H1 (cell line): Measurements from ENCODE around the gene NMNAT3. TPM values are rescaled to one million over a fixed set of nuclear protein-coding genes. Genes with fewer than 3 reads are reported as not detected.

Experiments
- CTCF ChIA-PET: fragments of 300-600 bp; sonication (Branson Sonifier 250); formaldehyde crosslinking; loops from one replicate; lab custom pipeline; 2021; ENCODE audit not compliant: partially characterized antibody; lab: Charles Lee
- POLR2A ChIA-PET: fragments of 300-600 bp; sonication (Branson Sonifier 250); formaldehyde crosslinking; loops from one replicate; lab custom pipeline; 2021; ENCODE audit warnings: inconsistent platforms; ENCODE audit not compliant: partially characterized antibody; lab: Charles Lee
- DNase-seq, 2 experiments: peaks; one replicate each; pipeline versions ENCODE4 v3.0.0 to v3.0.0-alpha.2; 2010 to 2022; ENCODE audit warnings: low spot score in 2 of 2, low read depth in 1 of 2, mixed read lengths in 1 of 2
- FAIRE-seq: peaks from 2 replicates; lab custom pipeline; 2011; peaks lifted over from hg19 to GRCh38; lab: Jason Lieb, UNC
- H2AFZ ChIP-seq: 2 replicates; pipeline ENCODE4 v1.8.1; 2012; ENCODE audit warnings: low read length, inconsistent platforms
- H2AK5ac ChIP-seq: 2 replicates; pipeline ENCODE4 v1.6.1; 2013; ENCODE audit warnings: low read depth, low read length
- H2BK120ac ChIP-seq: replicated peaks from 2 replicates; pipeline ENCODE3; 2013; ENCODE audit warnings: low read depth, low read length, inconsistent platforms
- H2BK12ac ChIP-seq: 2 replicates; pipeline ENCODE4 v1.6.1; 2013; ENCODE audit warnings: low read depth, low read length
- H2BK15ac ChIP-seq: 2 replicates; pipeline ENCODE4 v1.6.1; 2013; ENCODE audit warnings: low read length
- H2BK20ac ChIP-seq: 2 replicates; pipeline ENCODE4 v1.6.1; 2013; ENCODE audit warnings: low read length
- H2BK5ac ChIP-seq: 2 replicates; pipeline ENCODE4 v1.6.1; 2013; ENCODE audit warnings: low read depth, low read length
- H3K14ac ChIP-seq: 2 replicates; pipeline ENCODE4 v1.6.1; 2013; ENCODE audit warnings: inconsistent platforms; ENCODE audit not compliant: insufficient read length
- H3K18ac ChIP-seq: 2 replicates; pipeline ENCODE4 v1.6.1; 2013; ENCODE audit warnings: low read length; ENCODE audit errors: extremely low read depth
- H3K23ac ChIP-seq: 2 replicates; pipeline ENCODE4 v1.6.1; 2013; ENCODE audit warnings: inconsistent platforms; ENCODE audit not compliant: insufficient read length
- H3K23me2 ChIP-seq: 2 replicates; pipeline ENCODE4 v1.6.1; 2013; ENCODE audit warnings: low read depth, low read length
- H3K27ac ChIP-seq: 2 replicates; pipeline ENCODE4 v1.6.1; 2011; ENCODE audit warnings: low read depth, low read length, inconsistent platforms
- H3K27me3 ChIP-seq, 4 experiments: replicated peaks in 1 of 4; 1 replicate in 1 of 4; 2 replicates in 3 of 4; pipeline versions ENCODE4 v1.6.1 to v1.8.1; 2011 to 2013; ENCODE audit warnings: low read length in 3 of 4, mild to moderate bottlenecking in 3 of 4, inconsistent platforms in 2 of 4, mixed read lengths in 2 of 4, moderate library complexity in 1 of 4; ENCODE audit not compliant: control insufficient read depth in 3 of 4, insufficient read depth in 3 of 4; ENCODE audit errors: extremely low read depth in 1 of 4
- H3K36me3 ChIP-seq, 4 experiments: 2 replicates each; pipeline versions ENCODE4 v1.6.1 to v1.8.1; 2011 to 2013; ENCODE audit warnings: mild to moderate bottlenecking in 4 of 4, low read length in 3 of 4, moderate library complexity in 2 of 4, control low read depth in 1 of 4, inconsistent platforms in 1 of 4; ENCODE audit not compliant: insufficient read depth in 4 of 4, control insufficient read depth in 2 of 4
- H3K4ac ChIP-seq: replicated peaks from 2 replicates; pipeline ENCODE3; 2013; ENCODE audit warnings: low read length, low read depth, mixed read lengths, inconsistent platforms; ENCODE audit not compliant: insufficient read length
- H3K4me1 ChIP-seq, 4 experiments: replicated peaks in 1 of 4; 1 replicate in 1 of 4; 2 replicates in 3 of 4; pipeline versions ENCODE4 v1.6.1 to v1.8.1; 2011 to 2013; ENCODE audit warnings: low read length in 3 of 4, inconsistent platforms in 2 of 4, mixed read lengths in 1 of 4; ENCODE audit not compliant: insufficient read depth in 4 of 4, control insufficient read depth in 3 of 4
- H3K4me2 ChIP-seq, 2 experiments: 2 replicates each; pipeline versions ENCODE4 v1.6.1 to v1.8.1; 2011 to 2013; ENCODE audit warnings: low read depth in 2 of 2, low read length in 2 of 2, control low read depth in 1 of 2, inconsistent platforms in 1 of 2, mild to moderate bottlenecking in 1 of 2; ENCODE audit not compliant: insufficient read depth in 1 of 2
- H3K4me3 ChIP-seq, 4 experiments: fragments of 200-600, 300-600 bp in 1 of 4; sonication (generic), shearing (Covaris generic), sonication (Bioruptor Twin) in 1 of 4; 2 replicates each; pipeline versions ENCODE4 v1.5.1 to v1.8.1; 2011 to 2016; ENCODE audit warnings: low read length in 4 of 4, low read depth in 3 of 4, control low read depth in 2 of 4, inconsistent platforms in 2 of 4, mild to moderate bottlenecking in 2 of 4, mixed read lengths in 1 of 4, moderate library complexity in 1 of 4; ENCODE audit not compliant: insufficient read depth in 2 of 4; ENCODE audit errors: extremely low read depth in 1 of 4
- H3K56ac ChIP-seq: replicated peaks from 2 replicates; pipeline ENCODE3; 2013; ENCODE audit warnings: low read depth, mild to moderate bottlenecking, mixed read lengths, low read length, inconsistent platforms; ENCODE audit not compliant: insufficient read length
- H3K79me1 ChIP-seq: 2 replicates; pipeline ENCODE4 v1.6.1; 2013; ENCODE audit warnings: low read depth, low read length, control low read depth
- H3K79me2 ChIP-seq, 2 experiments: 2 replicates each; pipeline versions ENCODE4 v1.6.1 to v1.8.1; 2012 to 2013; ENCODE audit warnings: low read length in 2 of 2, mild to moderate bottlenecking in 2 of 2, inconsistent platforms in 1 of 2; ENCODE audit not compliant: insufficient read depth in 2 of 2, control insufficient read depth in 1 of 2
- H3K9ac ChIP-seq, 4 experiments: replicated peaks in 1 of 4; 1 replicate in 1 of 4; 2 replicates in 3 of 4; pipeline versions ENCODE4 v1.6.1 to v1.8.1; 2011 to 2013; ENCODE audit warnings: low read depth in 3 of 4, low read length in 3 of 4, control low read depth in 2 of 4, mild to moderate bottlenecking in 2 of 4, moderate library complexity in 2 of 4, inconsistent platforms in 1 of 4; ENCODE audit errors: extremely low read depth in 1 of 4
- H3K9me3 ChIP-seq, 2 experiments: 2 replicates each; pipeline versions ENCODE4 v1.6.1 to v1.8.1; 2012 to 2013; ENCODE audit warnings: mild to moderate bottlenecking in 2 of 2, moderate library complexity in 2 of 2, control low read depth in 1 of 2, inconsistent platforms in 1 of 2, low read depth in 1 of 2, low read length in 1 of 2, mixed read lengths in 1 of 2; ENCODE audit not compliant: insufficient read depth in 2 of 2
- H4K20me1 ChIP-seq, 2 experiments: replicated peaks in 1 of 2; 2 replicates each; pipeline versions ENCODE3 to v1.8.1; 2011 to 2013; ENCODE audit warnings: inconsistent platforms in 2 of 2, low read length in 2 of 2, mild to moderate bottlenecking in 1 of 2; ENCODE audit not compliant: insufficient read depth in 2 of 2, control insufficient read depth in 1 of 2
- H4K5ac ChIP-seq: 2 replicates; pipeline ENCODE4 v1.6.1; 2013; ENCODE audit warnings: low read length, low read depth, mixed read lengths, inconsistent platforms; ENCODE audit not compliant: insufficient read length
- H4K8ac ChIP-seq: 2 replicates; pipeline ENCODE4 v1.8.0; 2013; ENCODE audit warnings: mild to moderate bottlenecking, moderate library complexity, low read length, inconsistent platforms; ENCODE audit not compliant: insufficient read depth; ENCODE audit errors: extremely low read depth
- H4K91ac ChIP-seq: replicated peaks from 2 replicates; pipeline ENCODE3; 2013; ENCODE audit warnings: low read length, mixed read lengths, inconsistent platforms; ENCODE audit not compliant: insufficient read length
- WGBS, 2 experiments: shearing (Covaris generic) in 1 of 2; methylation state at CpG; one replicate each; pipeline versions ENCODE4 v1.1.6 to v1.1.7; 2013 to 2015; ENCODE audit warnings: low lambda C conversion rate in 2 of 2, mixed read lengths in 2 of 2, inconsistent platforms in 1 of 2, low coverage in 1 of 2, missing lambda C conversion rate in 1 of 2; ENCODE audit not compliant: insufficient replicate concordance in 2 of 2, insufficient coverage in 1 of 2, insufficient read length in 1 of 2; ENCODE audit errors: extremely low coverage in 1 of 2, missing lambda C conversion rate in 1 of 2; 5-methylcytosine and 5-hydroxymethylcytosine counted together
- polyA plus RNA-seq, 7 experiments: library from polyadenylated mRNA; depleted of rRNA in 3 of 7; stranded (reverse) in 5 of 7; unstranded in 2 of 7; fragments of >200 nt in 5 of 7; fragments of 200-250 nt in 2 of 7; gene quantifications; 1 replicate in 5 of 7; 2 replicates in 1 of 7; 4 replicates in 1 of 7; pipeline versions ENCODE4 v1.2.1 to v1.2.3, GENCODE V29; 2011 to 2013; ENCODE audit warnings: missing spikeins in 2 of 7, mixed read lengths in 2 of 7
- total RNA-seq: library from RNA; stranded (reverse); fragmentation: NEBNext Ultra II Directional; extraction: Animal tissue kit (Norgen Biotek cat#: 25700); gene quantifications from 2 replicates; pipeline ENCODE4 v1.2.1, GENCODE V29; 2021

Gene NMNAT3
- total and polyA plus RNA-seq, 2 of the 8 experiments (the other 6 are each of a cell fraction or from before 2014, with no cell fraction given): 4.2 to 4.3 TPM

DNA sequence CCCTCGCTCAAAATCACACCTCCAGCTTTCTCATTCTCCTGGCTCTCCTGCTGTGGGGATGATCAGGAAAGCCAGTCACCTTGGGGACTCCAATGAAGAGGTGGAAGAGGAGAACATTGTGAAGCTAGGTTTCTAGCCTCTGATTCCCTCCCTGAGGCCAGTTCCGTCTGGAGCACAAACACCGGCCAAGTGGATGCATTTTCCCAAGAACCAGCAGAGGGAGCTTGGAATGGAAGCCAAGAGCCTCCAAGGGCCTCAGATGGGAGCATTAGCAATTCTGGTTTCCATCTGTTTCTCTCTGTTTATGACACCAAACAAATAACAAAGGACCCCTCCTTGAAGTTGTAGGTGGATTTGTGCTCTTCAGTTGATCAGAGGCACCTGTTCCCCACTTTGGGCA is 40.6 kb upstream of the NMNAT3 start:
- 69% methylated on average over 3 of the region's 3 CpGs; no CpG with 5 or more reads in 1 of the 2 experiments for WGBS, 2 experiments
- CTCF ChIA-PET: interaction anchor here (0.7 to 5.5 kb wide), 38 partner anchors 9 to 381 kb away, joined by 3 to 54 read pairs (median 4); partner anchors contain the start of gene CLSTN2

More for the DNA sequence above, 40.6 kb upstream of the NMNAT3 start:
- H2BK15ac ChIP-seq: no peak overlapping the region
- peak; percentile 94 for FAIRE-seq
- H3K4me1 ChIP-seq: peaks cover 0 to 13% (median 5%) of the 10 kb centered on the region in 4 experiments; a peak in 4 of 7 replicates
- H3K36me3 ChIP-seq: no peaks in the 10 kb centered on the region
- no peak overlapping the region for H4K8ac ChIP-seq
- H3K9me3 ChIP-seq: no peaks in the 10 kb centered on the region
- H2BK12ac ChIP-seq: no peak overlapping the region
- peak; percentile 21 to 68 for DNase-seq
- H3K27me3 ChIP-seq: no peaks in the 10 kb centered on the region
- H3K4me3 ChIP-seq: no peak overlapping the region
- no peak overlapping the region for H2BK5ac ChIP-seq
- H3K27ac ChIP-seq: no peak overlapping the region
- no peak overlapping the region for H3K9ac ChIP-seq
- H3K18ac ChIP-seq: no peak overlapping the region
- H2BK20ac ChIP-seq: no peak overlapping the region
- H4K91ac ChIP-seq: no peak overlapping the region
- H3K79me1 ChIP-seq: no peaks in the 10 kb centered on the region
- no peak overlapping the region for H4K5ac ChIP-seq
- no peak overlapping the region for H3K14ac ChIP-seq
- H2AK5ac ChIP-seq: no peak overlapping the region
- H3K56ac ChIP-seq: no peak overlapping the region
- no peak overlapping the region for H3K4me2 ChIP-seq
- no peak overlapping the region for H3K4ac ChIP-seq
- H4K20me1 ChIP-seq: no peaks in the 10 kb centered on the region
- H3K23ac ChIP-seq: no peak overlapping the region
- no peaks in the 10 kb centered on the region for H3K79me2 ChIP-seq
- POLR2A ChIA-PET: no interaction called here
- H2AFZ ChIP-seq: 0 out of 2 replicates have a peak overlapping the region, but pooled peaks have one; percentile 7
- no peaks in the 10 kb centered on the region for H3K23me2 ChIP-seq
- H2BK120ac ChIP-seq: no peak overlapping the region
